ENCODE data around the gene ADGRG2. TPM values are rescaled to one million over a fixed set of nuclear protein-coding genes. Genes with fewer than 3 reads are reported as not detected.

The ADGRG2 gene, protein sequence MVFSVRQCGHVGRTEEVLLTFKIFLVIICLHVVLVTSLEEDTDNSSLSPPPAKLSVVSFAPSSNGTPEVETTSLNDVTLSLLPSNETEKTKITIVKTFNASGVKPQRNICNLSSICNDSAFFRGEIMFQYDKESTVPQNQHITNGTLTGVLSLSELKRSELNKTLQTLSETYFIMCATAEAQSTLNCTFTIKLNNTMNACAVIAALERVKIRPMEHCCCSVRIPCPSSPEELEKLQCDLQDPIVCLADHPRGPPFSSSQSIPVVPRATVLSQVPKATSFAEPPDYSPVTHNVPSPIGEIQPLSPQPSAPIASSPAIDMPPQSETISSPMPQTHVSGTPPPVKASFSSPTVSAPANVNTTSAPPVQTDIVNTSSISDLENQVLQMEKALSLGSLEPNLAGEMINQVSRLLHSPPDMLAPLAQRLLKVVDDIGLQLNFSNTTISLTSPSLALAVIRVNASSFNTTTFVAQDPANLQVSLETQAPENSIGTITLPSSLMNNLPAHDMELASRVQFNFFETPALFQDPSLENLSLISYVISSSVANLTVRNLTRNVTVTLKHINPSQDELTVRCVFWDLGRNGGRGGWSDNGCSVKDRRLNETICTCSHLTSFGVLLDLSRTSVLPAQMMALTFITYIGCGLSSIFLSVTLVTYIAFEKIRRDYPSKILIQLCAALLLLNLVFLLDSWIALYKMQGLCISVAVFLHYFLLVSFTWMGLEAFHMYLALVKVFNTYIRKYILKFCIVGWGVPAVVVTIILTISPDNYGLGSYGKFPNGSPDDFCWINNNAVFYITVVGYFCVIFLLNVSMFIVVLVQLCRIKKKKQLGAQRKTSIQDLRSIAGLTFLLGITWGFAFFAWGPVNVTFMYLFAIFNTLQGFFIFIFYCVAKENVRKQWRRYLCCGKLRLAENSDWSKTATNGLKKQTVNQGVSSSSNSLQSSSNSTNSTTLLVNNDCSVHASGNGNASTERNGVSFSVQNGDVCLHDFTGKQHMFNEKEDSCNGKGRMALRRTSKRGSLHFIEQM
- total RNA-seq: not detected

DNA sequence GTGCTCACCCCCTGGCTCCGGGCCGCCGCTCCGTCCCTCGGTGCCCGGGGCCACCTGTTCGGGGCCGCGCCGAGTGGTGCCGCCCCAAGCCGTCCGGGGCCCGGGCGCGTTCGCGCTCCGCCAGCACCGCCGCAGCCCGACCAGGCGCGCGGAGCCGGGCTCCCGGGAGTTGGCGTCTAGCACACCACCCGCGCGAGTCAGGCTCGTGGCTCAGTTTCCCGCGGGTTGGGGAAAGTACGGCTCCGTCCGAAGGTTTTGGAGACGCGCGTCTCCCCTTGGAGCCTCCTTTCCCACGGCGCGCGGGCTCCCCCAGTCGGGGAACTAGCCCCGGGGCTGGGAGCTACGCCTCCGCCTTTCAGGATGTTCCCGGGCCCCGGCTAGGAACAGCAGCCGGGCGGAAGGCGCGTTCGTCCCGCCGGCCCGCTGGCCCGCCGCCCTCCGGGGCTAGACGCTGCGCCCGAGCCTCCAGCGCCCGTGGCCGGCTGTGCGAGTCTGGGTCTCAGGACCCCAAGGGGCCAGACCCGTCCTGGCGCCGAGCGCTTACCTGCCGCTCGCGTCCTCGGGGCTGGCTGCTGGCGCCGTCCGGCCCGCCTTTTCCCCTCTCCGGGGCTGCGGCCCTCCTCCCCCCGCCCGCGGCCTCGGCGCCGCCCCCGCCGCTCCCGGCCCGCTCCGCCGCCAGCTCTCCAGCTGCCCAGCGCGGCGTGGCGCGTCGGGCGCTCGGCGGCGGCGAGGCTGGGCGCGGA lies at the start of gene ADGRG2:
TSS of gene ADGRG2 (minus strand) at position 571 of the 743 bp plus-strand sequence. CDS start 53,634 bp downstream, outside the sequence.
- CTCF ChIA-PET: no interaction called here
- POLR2A ChIA-PET: no interaction called here

- CTCF ChIA-PET: no interaction called here
- POLR2A ChIA-PET: no interaction called here
Observed at GRCh38 chrX:19168609-19169008, 46.3 kb upstream of the ADGRG2 start.

DNA sequence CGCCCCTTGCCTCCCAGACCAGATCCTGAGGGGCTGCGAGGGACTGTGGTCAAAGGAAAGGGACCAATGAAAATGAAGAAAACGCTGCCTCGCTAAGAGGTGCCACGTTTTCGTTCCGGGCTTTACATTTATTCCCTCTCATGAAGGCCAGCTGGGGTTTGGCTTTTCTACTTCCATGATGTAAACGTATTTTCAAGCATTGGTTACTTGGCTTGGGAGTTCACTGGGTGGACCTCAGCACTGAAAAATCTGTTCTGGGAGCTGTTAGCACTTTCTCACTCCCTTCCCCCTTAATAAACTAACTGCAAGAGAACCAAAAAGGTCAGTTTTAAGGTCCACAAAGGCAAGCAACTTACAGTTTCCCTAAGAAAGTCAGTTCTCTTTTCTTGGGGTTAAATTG lies 40.6 kb upstream of the ADGRG2 start:
- CTCF ChIA-PET: no interaction called here
- POLR2A ChIA-PET: no interaction called here

GRCh38 chrX:19156186-19156585 lies 33.9 kb upstream of the ADGRG2 start:
- ChIA-PET POLR2A (no interaction called here), CTCF (no interaction called here)

DNA sequence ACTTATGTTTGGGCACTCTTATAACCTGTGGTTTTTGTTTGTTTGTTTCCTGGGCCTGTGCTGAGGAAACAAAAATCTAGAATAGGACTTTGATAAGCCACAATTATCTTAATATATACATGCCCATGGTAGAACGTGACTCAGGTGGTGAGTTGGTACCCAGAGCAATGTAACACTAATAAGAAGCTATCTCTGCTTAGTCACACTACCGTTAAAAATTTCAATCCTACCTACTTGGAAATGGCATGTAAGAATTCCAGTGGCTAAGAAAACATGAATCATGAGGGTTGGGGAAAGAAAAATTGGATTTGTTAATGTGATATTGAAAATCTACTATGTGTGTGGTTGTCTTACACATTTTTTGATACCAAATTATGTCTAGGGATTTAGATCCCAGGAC lies 30.5 kb upstream of the ADGRG2 start:
- CTCF ChIA-PET: no interaction called here
- POLR2A ChIA-PET: no interaction called here

- ChIA-PET CTCF (no interaction called here), POLR2A (no interaction called here)
Observed at GRCh38 chrX:19137067-19137466, 14.8 kb upstream of the ADGRG2 start.

GRCh38 chrX:19133784-19134183 lies 11.5 kb upstream of the ADGRG2 start:
- ChIA-PET POLR2A (no interaction called here), CTCF (no interaction called here)

DNA sequence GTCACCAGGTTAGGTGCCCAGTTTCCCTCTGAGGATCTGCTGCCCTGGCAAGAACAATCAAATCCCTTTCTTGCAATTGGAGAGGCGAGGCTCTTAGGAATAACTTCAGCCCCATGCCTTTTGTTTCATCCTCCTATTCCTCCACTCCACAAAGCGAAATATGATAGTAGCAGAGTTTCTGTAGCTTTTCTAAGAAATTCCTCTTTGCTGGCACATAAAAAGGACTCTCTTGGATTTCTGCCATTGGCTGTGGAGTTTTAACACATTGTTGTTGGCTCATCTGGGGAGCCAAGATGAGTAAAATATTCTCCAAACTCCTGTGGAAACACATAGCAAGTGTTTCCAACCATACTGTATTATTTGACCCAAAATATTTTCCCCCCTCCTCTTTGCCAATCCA lies 11.0 kb upstream of the ADGRG2 start:
- CTCF ChIA-PET: no interaction called here

GRCh38 chrX:19130628-19131027 lies 8.4 kb upstream of the ADGRG2 start:
- POLR2A ChIA-PET: no interaction called here
- CTCF ChIA-PET: no interaction called here

More for the DNA sequence above, 11.0 kb upstream of the ADGRG2 start:
- POLR2A ChIA-PET: no interaction called here

DNA sequence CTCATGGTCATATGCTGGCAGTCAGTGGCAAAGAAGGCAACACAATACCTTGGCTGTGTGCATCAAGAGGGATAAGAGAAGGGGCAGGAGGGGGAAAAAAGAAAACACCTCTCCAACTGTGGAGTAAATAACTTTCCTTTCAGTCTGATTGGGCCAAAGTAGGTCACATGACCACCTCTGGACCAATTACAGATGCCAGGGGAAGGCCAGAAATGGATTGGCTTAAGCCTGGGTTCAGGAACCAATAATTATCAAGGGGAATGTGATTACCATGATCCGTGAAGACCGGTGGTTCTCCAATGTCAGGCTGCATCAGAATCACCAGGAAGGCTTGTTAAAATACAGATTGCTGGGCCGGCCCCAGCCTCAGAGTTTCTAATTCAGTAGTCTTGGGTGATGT lies 7.4 kb upstream of the ADGRG2 start:
- ChIA-PET CTCF (no interaction called here), POLR2A (no interaction called here)

DNA sequence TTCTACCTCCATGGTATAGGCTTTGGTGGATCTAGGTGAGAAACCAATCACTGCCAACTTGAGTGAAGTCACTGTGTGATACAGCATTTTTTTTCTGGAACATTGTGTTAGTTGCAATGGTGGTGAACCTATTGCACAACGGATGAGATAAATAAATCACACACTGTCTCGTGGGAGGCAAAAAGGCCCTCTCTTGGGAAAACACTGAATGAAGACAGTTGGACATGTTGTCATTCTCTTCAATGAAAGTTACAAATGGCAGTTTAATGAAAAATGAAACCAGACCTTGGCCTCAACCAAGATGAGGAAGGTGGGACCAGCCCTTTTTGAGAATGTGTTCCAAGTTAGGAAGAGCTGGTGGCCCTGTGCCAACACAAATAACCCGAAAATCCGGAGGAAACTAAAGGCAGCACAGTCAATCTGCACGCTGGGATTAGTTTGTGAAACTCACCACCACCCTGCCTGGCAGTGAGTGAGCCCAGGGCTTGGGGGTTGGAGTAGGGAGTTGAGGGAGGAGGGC lies 5.4 kb upstream of the ADGRG2 start:
- CTCF ChIA-PET: interaction anchor here (0.6 kb wide), 1 partner anchor 30 kb away, joined by 7 read pairs; no protein-coding TSS in a partner anchor
- POLR2A ChIA-PET: no interaction called here

GRCh38 chrX:19122641-19123009 lies 357 bp upstream of the ADGRG2 start:
- POLR2A ChIA-PET: no interaction called here

DNA sequence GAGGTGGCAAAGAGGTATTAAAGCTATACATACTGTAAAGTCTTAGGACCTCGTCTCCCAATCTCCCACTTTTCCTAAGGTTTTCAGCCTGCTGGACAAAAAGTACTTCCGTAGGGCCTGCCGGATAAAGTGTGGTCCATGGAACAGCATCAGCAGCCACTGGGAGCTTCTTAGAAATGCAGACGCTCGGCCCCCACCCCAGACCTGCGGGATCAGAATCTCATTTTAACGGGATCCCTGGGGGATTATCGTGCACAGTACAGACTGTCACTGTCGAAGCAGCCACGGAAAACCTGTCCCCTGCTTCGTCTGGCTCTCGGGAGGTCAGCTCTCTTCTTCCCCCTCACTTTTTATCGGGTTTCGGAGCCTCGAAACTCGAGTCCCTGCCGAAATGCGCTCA lies 802 bp downstream of the ADGRG2 start:
- ChIA-PET POLR2A (no interaction called here), CTCF (no interaction called here)

More at GRCh38 chrX:19122641-19123009, 357 bp upstream of the ADGRG2 start:
- CTCF ChIA-PET: no interaction called here

DNA sequence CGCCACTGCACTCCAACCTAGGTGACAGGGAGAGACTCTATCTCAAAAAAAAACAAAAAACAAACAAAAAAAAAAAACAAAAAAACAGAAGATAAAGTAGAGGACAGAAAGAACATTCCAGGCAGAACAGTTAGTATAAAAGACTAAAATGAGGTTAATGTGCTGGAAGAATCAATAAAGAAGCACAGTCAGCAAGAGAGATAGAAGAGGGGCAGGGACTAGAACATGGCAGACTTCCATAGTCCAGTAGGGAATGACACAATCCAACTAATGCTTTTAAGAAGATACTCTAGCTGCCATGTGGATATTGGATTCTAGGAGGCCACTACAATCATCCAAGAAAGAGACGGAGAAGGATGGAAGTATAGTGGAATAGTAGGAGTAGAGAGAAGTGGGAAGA lies 11.6 kb downstream of the ADGRG2 start:
- CTCF ChIA-PET: no interaction called here
- POLR2A ChIA-PET: no interaction called here

DNA sequence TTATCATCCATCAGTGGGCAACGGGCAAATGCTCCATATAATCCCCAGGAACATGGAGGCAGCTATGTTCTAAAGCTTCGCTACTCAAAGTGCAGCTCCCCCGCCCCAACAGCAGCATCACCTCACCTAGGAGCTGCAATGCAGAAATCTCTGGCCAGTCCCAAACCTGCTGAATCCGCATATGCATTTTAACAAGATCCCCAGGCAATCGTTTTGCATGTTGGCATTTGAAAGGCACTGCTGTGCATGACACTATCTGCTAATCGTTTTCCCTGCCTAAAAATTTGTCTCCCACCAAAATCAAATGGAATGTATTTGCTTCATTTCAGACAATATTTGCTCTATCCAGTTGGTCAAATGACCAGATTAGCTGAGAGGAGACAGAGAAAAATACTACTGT lies 15.2 kb downstream of the ADGRG2 start:
- ChIA-PET POLR2A (no interaction called here), CTCF (no interaction called here)

DNA sequence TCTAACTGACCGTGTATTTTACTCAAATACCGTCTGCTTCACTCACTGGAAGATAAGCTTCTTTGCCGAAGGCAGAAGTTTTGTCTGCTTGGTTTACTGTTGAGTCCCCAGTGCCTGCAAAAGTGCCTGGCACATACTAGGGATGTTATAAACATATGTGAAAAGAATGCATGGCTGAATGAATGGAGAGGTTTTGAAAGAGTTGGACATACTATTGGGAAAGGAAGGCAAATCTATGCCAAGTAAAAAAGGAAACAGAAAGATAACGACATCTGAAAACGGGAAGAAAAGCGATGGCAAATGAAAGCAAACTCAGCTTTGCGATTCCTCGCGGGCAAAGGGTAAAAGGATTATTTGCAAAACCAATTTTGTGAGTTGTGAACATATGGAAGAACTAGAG lies 21.7 kb downstream of the ADGRG2 start:
- CTCF ChIA-PET: interaction anchor here (0.6 kb wide), 1 partner anchor 51 kb away, joined by 3 read pairs; no protein-coding TSS in a partner anchor

GRCh38 chrX:19097553-19098283 lies 24.6 kb downstream of the ADGRG2 start:
- ChIA-PET POLR2A (no interaction called here), CTCF (no interaction called here)

More for the DNA sequence above, 21.7 kb downstream of the ADGRG2 start:
- POLR2A ChIA-PET: interaction anchor here (0.6 kb wide), 1 partner anchor 220 kb away, joined by 3 read pairs; no protein-coding TSS in a partner anchor

DNA sequence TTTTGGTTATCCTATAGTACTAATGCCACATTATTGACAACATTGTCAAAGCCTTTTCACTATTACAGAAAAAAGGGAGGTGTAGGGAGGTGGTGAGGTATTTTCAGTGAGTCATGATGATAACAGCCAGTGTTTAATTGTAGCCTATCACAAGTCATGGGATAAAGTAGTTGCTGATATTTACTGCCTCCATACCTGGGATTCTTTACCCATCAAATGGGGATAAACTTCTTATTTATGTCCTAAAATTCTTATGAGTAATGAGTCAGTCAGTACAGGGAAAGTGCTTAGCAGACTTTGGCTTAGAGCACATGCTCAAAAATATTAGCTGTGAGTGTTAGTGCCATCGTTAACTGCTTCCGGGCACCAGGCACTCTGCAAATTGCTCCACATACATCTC lies 25.7 kb downstream of the ADGRG2 start:
- ChIA-PET CTCF (no interaction called here), POLR2A (no interaction called here)

- ChIA-PET POLR2A (no interaction called here), CTCF (no interaction called here)
Observed at GRCh38 chrX:19094654-19095053, 27.6 kb downstream of the ADGRG2 start.

Data from activated CD8-positive, alpha-beta memory T cell treated with anti-CD3 and anti-CD28 coated beads for 36 hours (primary cell).